SK-N-MC (cell line): ENCODE data around the gene PRICKLE2.

Experiments used
- EZH2 ChIP-seq: fragments of 200-600 bp; sonication (generic); IDR thresholded peaks from one replicate; pipeline ENCODE4 v1.6.1; 2017; ENCODE audit warnings: antibody characterized with exemption
- POLR2AphosphoS5 ChIP-seq: IDR thresholded peaks from 2 replicates; pipeline ENCODE4 v1.6.1; 2012; ENCODE audit warnings: mild to moderate bottlenecking, low read depth, low read length, borderline replicate concordance

GRCh38 chr3:64103131-64103530 lies 122.1 kb downstream of the PRICKLE2 start:
- TF ChIP-seq POLR2AphosphoS5: no peak
- TF ChIP-seq EZH2: no peak
